Subcutaneous abdominal adipose tissue (tissue), 5 donors: Measurements from ENCODE around the gene HIRA.
A peak's percentile ranks its signal among the peaks of the same experiment; 100 is the strongest.

Experiments used
- H3K27ac ChIP-seq: one replicate; pipeline ENCODE4 v1.7.0; 2013; ENCODE audit warnings: low read depth, mild to moderate bottlenecking, inconsistent platforms, low read length, moderate library complexity
- H3K27me3 ChIP-seq, 5 donors: one replicate each; pipeline ENCODE4 v1.7.0; 2013; ENCODE audit warnings: low read length in 5 of 5, inconsistent platforms in 1 of 5; ENCODE audit not compliant: control insufficient read depth in 5 of 5, insufficient read depth in 4 of 5
- H3K36me3 ChIP-seq, 5 donors: one replicate each; pipeline ENCODE4 v1.7.0; 2013; ENCODE audit warnings: low read length in 5 of 5; ENCODE audit not compliant: control insufficient read depth in 5 of 5, insufficient read depth in 5 of 5
- H3K4me1 ChIP-seq, 5 donors: one replicate each; pipeline ENCODE4 v1.7.0; 2013; ENCODE audit warnings: low read length in 5 of 5, mild to moderate bottlenecking in 3 of 5, moderate library complexity in 1 of 5; ENCODE audit not compliant: control insufficient read depth in 5 of 5, insufficient read depth in 5 of 5
- H3K4me3 ChIP-seq, 5 donors: one replicate each; pipeline ENCODE4 v1.7.0; 2013; ENCODE audit warnings: low read length in 5 of 5, low read depth in 1 of 5
- H3K9ac ChIP-seq, 5 donors: one replicate each; pipeline ENCODE4 v1.7.0; 2013; ENCODE audit warnings: low read length in 5 of 5, mild to moderate bottlenecking in 4 of 5, moderate library complexity in 3 of 5
- H3K9me3 ChIP-seq, 5 donors: one replicate each; pipeline ENCODE4 v1.7.0; 2013; ENCODE audit warnings: low read length in 5 of 5; ENCODE audit not compliant: control insufficient read depth in 5 of 5
- donor health status: healthy.
- donor health status: healthy.
- donor health status: healthy.
- donor health status: healthy.
- donor health status: healthy.

Gene HIRA

DNA sequence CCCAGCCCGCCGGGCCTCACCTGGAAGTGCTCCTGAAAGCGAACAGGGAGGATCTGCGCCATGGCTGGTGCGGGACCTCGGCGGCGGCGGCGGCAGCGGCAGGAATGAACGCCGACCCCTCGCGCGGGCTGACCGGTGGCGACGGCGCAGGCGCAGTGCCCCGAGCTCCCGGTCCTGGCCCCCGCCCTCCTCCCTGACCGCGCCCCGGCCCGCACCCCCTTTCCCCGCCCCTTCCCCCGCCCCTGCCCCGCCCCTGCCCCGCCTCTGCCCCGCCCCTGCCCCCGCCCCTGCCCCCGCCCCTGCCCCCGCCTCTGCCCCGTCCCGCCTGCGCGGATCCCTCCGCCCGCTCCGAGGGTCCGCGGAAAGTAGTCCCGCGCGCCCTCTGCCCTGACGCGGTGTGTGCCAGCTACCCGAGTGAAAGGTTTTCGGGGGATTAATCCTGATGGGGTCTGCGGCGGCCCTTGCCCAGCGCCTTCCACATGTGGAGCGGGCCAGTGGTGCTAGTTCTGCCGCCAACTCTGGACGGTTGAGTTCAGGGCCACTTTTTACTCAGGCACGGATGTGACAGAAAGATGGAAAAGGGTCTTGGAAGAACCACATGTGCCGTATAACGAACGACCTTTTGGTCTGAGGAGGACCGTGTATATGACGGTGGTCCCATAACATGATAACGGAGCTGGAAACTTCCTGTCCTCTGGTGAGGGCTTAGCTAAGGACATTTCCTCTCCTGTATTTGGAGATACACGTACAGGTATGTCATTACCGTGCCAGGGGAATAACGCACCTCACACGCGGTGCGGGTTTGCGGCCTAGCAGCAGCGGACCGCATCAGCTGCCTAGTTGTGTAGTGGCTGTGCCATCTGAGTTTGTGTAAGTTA is 139.7 kb downstream of the HIRA start, which contains the start of gene CLTCL1:
TSS of gene CLTCL1 (minus strand) at position 140 of the 878 bp plus-strand sequence. CDS start at position 62, 78 bp downstream.
- H3K9ac ChIP-seq: peak within 1 kb of the TSS in 4 of 5 donors; percentile 75 to 85 (median 80)
- no peaks in the 10 kb centered on the region for H3K9me3 ChIP-seq
- no peaks in the 10 kb centered on the region for H3K27me3 ChIP-seq
- H3K27ac ChIP-seq: peak within 1 kb of the TSS; percentile 35
- peak within 1 kb of the TSS; percentile 72 to 88 (median 85) for H3K4me3 ChIP-seq
- H3K36me3 ChIP-seq: peaks cover 0 to 3% (median 0%) of the 10 kb centered on the region in 5 donors
- peaks cover 5 to 28% (median 24%) of the 10 kb centered on the region in 5 donors for H3K4me1 ChIP-seq

DNA sequence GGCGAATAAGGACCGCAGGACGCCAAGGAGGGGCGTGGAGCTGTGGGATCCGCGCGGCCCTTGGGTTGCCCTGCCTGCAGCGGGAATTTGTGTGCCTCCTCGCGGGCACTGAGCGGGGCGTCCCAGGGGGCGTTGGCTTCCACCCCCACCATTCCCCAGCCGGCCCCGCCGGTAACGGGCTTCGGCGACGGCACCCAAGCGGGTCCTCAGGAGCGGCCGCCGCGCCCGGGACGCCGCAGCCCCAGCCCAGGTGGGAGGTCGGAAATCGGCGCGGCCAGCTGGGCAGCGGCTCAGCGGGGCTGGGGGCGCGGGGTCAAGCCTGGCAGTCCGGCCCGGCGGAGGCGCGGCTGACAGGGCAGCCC is 140.3 kb downstream of the HIRA start:
- H3K9me3 ChIP-seq: no peaks in the 10 kb centered on the region
- H3K9ac ChIP-seq: peak overlapping the region in 4 of 5 donors; percentile 57 to 85 (median 72)
- peaks cover 0 to 3% (median 0%) of the 10 kb centered on the region in 5 donors for H3K36me3 ChIP-seq
- H3K4me3 ChIP-seq: peak overlapping the region; percentile 67 to 80 (median 77)
- no peaks in the 10 kb centered on the region for H3K27me3 ChIP-seq
- H3K4me1 ChIP-seq: peaks cover 5 to 28% (median 25%) of the 10 kb centered on the region in 5 donors
- H3K27ac ChIP-seq: no peak overlapping the region

DNA sequence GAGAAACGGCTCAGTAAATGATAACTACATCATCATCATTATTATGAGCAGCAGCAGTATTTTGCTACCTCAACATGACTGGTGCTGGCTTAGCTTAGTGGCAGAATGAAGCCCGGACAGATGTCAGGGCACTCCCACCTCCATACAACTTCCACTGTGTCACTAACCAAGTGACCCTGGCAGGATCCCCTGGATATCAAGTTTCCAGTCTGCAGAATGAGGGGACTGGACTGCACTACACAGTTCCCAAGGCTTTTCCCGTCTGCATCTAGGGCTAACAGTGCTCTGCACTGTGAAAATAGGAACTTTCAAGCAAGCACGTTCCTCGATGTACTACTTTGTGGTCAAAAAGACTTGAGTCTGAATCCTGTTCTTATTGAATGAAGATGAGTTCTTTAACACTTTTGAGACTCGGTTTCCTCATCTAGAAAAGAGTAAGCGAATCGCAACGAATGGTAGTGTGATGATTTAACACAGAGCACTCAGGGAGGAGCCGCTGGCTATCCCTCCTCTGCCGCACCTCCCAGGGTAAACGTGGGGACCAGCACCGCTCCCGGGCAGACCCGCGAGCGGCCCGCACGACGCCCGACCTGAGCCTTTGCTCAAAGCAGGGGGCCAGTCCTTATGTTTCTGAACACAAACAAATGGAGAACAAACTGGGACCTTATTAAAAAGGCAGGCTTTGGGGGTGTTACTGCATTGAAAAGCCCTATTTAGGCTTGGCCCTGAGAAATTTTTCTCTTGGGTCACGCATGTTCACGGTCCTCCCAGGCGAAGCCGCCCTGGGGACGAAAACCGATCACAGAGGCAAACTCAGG is 140.9 kb downstream of the HIRA start:
- Histone ChIP-seq H3K9ac (peak overlapping the region in 4 of 5 donors; percentile 57 to 85 (median 72)), H3K27me3 (no peaks in the 10 kb centered on the region), H3K4me1 (peaks cover 5 to 32% (median 30%) of the 10 kb centered on the region in 5 donors), H3K36me3 (peaks cover 0 to 3% (median 0%) of the 10 kb centered on the region in 5 donors), H3K27ac (no peak overlapping the region), H3K9me3 (no peaks in the 10 kb centered on the region), H3K4me3 (peak overlapping the region; percentile 67 to 80 (median 77))

DNA sequence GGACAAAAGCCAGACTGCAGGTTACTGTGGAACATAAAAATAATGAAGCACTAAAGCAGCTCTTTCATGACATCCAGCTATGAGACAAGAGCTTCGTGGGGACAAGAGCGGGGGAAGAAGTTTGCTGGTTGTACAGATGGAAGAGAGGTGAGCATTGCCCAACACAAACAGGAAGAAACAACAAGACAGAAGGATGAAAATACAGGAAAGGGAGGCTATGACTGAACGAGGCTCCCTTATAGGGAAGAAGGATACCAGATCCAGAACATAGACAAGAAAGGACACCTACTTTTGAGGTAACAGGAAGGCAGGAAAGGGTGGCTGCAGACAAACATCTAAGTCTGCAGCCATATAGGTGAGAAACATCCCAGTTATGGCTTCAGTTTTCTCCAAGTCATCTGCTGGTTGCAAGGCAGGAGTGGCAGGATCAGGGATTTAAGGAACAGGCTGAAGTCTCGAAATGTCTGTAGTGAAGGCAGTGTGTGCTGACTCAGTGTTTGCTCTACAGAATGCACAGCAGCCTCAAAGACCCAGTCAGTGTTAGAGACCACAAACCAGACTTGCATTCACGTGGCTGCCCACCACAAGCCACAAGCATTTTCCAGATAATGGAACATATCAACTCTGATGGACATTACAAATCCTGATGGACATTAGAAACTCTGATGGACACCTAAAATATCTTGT is 141.9 kb downstream of the HIRA start:
- peaks cover 5 to 37% (median 34%) of the 10 kb centered on the region in 5 donors for H3K4me1 ChIP-seq
- no peak overlapping the region for H3K4me3 ChIP-seq

DNA sequence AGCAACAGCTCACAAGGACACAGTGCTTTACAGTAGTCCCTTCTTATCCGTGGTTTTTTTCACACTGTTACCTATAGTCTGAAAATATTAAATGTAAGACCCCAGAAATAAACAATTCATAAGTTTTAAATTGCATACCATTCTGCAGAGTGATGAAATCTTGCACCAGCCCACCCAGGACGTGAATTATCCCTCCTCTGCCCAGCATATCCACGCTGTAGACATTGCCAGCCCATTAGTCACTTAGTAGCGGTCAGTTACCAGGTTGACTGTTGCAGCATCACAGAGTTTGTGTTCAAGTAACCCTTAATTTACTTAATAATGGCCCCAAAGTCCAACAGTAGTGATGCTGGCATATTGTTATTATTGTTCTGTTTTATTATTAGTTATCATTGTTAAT is 143.6 kb downstream of the HIRA start:
- H3K4me1 ChIP-seq: peaks cover 5 to 36% (median 32%) of the 10 kb centered on the region in 5 donors
- H3K9ac ChIP-seq: no peak overlapping the region
- no peaks in the 10 kb centered on the region for H3K9me3 ChIP-seq
- H3K27ac ChIP-seq: no peak overlapping the region
- no peak overlapping the region for H3K4me3 ChIP-seq
- H3K27me3 ChIP-seq: no peaks in the 10 kb centered on the region
- peaks cover 0 to 3% (median 0%) of the 10 kb centered on the region in 5 donors for H3K36me3 ChIP-seq

More for the DNA sequence above, 141.9 kb downstream of the HIRA start:
- Histone ChIP-seq H3K9ac (peak overlapping the region in 1 of 5 donors; percentile 13), H3K9me3 (no peaks in the 10 kb centered on the region), H3K36me3 (peaks cover 0 to 3% (median 0%) of the 10 kb centered on the region in 5 donors), H3K27ac (no peak overlapping the region), H3K27me3 (no peaks in the 10 kb centered on the region)

DNA sequence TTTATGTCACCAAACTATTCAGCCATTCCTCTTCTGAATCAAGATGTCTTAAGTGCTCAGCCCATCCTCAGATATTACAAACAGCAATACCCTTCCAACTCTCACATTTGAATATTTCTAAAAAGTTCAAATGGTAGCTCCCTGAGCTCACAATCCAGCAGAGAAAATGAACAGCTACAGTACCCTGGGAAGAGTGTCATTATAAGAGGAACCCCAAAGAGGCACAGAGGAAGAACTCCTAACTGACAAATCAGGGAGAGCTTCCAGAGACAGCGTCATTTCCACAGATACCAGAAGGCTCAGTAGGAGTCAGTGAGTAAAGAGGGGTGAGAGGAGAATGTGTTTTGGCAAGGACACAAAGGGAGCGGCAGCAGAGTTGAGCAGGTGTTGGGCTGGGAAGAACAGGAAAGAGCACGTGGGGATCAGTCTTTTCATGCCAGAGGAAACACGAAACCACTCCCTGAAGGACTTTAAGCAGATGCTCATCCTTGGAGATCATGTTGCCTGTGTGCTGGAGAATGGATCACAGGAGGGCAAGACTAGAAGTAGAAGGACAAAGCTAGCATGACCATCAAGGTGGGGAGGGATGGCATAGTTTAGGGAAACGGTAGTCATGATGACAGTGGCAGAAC is 144.3 kb downstream of the HIRA start:
- peak overlapping the region in 1 of 5 donors; percentile 21 for H3K9ac ChIP-seq
- H3K9me3 ChIP-seq: no peaks in the 10 kb centered on the region
- peaks cover 0 to 3% (median 0%) of the 10 kb centered on the region in 5 donors for H3K36me3 ChIP-seq
- no peak overlapping the region for H3K4me3 ChIP-seq
- H3K27me3 ChIP-seq: no peaks in the 10 kb centered on the region
- no peak overlapping the region for H3K27ac ChIP-seq
- peaks cover 2 to 30% (median 26%) of the 10 kb centered on the region in 5 donors for H3K4me1 ChIP-seq

DNA sequence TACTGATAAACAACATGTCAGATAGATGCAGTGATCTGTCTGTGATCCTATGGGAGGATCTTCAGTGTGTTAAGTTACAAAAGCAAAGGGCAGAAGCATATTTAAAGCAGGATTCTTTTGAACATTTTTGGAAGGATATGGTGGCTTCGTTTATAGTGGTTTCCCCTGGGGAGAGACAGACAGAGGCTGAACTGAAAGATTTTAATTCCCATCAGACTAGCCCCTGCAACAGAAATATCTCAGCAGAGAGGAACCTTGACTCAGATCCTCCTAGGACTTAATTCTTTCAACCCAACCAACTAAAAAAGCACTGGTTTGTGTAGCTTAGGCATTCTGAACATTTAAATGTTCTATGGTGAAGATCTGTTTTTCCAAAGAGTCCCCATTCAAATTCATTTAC is 145.7 kb downstream of the HIRA start:
- no peak overlapping the region for H3K4me3 ChIP-seq
- peaks cover 0 to 3% (median 0%) of the 10 kb centered on the region in 5 donors for H3K36me3 ChIP-seq
- H3K4me1 ChIP-seq: peaks cover 0 to 23% (median 18%) of the 10 kb centered on the region in 5 donors
- peak overlapping the region in 1 of 5 donors; percentile 28 for H3K9ac ChIP-seq
- H3K27ac ChIP-seq: peak overlapping the region; percentile 1
- no peaks in the 10 kb centered on the region for H3K9me3 ChIP-seq
- H3K27me3 ChIP-seq: no peaks in the 10 kb centered on the region
